ENCODE results near the gene LRP4.

DNA sequence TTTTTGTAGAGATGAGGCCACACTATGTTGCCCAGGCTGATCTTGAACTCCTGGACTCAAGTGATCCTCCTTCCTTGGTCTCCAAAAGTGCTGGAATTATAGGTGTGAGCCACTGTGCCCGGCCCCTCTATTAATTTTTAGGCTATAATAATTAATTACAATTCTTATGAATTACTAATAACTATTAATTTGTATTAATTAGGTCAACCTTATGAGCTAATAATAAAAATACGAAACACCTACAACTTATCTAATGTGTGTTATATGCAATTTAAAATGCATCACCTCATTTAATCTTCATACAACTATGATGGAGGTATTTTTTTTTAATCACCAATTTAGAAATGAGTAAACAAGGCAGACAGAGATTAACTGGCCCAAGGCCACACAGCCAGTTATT lies 26.2 kb downstream of the LRP4 start:
- TF ChIP-seq, protein P1, sequence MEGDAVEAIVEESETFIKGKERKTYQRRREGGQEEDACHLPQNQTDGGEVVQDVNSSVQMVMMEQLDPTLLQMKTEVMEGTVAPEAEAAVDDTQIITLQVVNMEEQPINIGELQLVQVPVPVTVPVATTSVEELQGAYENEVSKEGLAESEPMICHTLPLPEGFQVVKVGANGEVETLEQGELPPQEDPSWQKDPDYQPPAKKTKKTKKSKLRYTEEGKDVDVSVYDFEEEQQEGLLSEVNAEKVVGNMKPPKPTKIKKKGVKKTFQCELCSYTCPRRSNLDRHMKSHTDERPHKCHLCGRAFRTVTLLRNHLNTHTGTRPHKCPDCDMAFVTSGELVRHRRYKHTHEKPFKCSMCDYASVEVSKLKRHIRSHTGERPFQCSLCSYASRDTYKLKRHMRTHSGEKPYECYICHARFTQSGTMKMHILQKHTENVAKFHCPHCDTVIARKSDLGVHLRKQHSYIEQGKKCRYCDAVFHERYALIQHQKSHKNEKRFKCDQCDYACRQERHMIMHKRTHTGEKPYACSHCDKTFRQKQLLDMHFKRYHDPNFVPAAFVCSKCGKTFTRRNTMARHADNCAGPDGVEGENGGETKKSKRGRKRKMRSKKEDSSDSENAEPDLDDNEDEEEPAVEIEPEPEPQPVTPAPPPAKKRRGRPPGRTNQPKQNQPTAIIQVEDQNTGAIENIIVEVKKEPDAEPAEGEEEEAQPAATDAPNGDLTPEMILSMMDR (conservative IDR thresholded peaks at IDR 0.05 in 1 of 2, IDR thresholded peaks at IDR 0.05 in 1 of 2; ENCODE audit: low read depth in 1 of 2, low read length in 2 of 2): no peak
- no peak for TF ChIP-seq EZH2 (IDR thresholded peaks at IDR 0.05; ENCODE audit: low read length, missing control alignments)
